ENCODE measurements around the gene PPP3CA.

- TF ChIP-seq, protein P1, sequence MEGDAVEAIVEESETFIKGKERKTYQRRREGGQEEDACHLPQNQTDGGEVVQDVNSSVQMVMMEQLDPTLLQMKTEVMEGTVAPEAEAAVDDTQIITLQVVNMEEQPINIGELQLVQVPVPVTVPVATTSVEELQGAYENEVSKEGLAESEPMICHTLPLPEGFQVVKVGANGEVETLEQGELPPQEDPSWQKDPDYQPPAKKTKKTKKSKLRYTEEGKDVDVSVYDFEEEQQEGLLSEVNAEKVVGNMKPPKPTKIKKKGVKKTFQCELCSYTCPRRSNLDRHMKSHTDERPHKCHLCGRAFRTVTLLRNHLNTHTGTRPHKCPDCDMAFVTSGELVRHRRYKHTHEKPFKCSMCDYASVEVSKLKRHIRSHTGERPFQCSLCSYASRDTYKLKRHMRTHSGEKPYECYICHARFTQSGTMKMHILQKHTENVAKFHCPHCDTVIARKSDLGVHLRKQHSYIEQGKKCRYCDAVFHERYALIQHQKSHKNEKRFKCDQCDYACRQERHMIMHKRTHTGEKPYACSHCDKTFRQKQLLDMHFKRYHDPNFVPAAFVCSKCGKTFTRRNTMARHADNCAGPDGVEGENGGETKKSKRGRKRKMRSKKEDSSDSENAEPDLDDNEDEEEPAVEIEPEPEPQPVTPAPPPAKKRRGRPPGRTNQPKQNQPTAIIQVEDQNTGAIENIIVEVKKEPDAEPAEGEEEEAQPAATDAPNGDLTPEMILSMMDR (conservative IDR thresholded peaks at IDR 0.05; ENCODE audit: low read depth, low read length) = no peak
- TF ChIP-seq EZH2 (IDR thresholded peaks at IDR 0.05; ENCODE audit: low read length, unreplicated experiment) = no peak
Measured at GRCh38 chr4:101337688-101338087, 9.6 kb downstream of the PPP3CA start.
